GM18499 (cell line): ENCODE results near the gene DHX30.
"Not testable (repeated sequence)": the region's sequence is repeated elsewhere in the genome, so short reads cannot be mapped to it uniquely, and the experiment has no call there.

ENCODE experiments used
- ATAC-seq: cut with Tn5 transposase; IDR thresholded peaks from one replicate; pipeline ENCODE4 v1.9.1; 2021; ENCODE audit warnings: moderate number of reproducible peaks; ENCODE audit not compliant: insufficient read depth, unreplicated experiment

DHX30 gene

GRCh38 chr3:47802734-47803479 lies at the start of gene DHX30:
TSS of gene DHX30 (plus strand) at chr3:47803138. CDS start at chr3:47810684, 7,546 bp downstream.
- no peak for ATAC-seq

GRCh38 chr3:47758261-47759025 lies 44.5 kb upstream of the DHX30 start:
- ATAC-seq, result no peak

- not testable (repeated sequence) for ATAC-seq
Observed at GRCh38 chr3:47760207-47760606, 42.7 kb upstream of the DHX30 start.

- ATAC-seq, result no peak
Observed at GRCh38 chr3:47761046-47761445, 41.9 kb upstream of the DHX30 start.

- ATAC-seq, result no peak
Observed at GRCh38 chr3:47762233-47762632, 40.7 kb upstream of the DHX30 start.

GRCh38 chr3:47766186-47766585 lies 36.8 kb upstream of the DHX30 start:
- ATAC-seq, result no peak

- no peak for ATAC-seq
Observed at GRCh38 chr3:47772047-47772446, 30.9 kb upstream of the DHX30 start.

GRCh38 chr3:47772788-47773187 lies 30.1 kb upstream of the DHX30 start:
- no peak for ATAC-seq

- no peak for ATAC-seq
Observed at GRCh38 chr3:47778746-47779145, 24.2 kb upstream of the DHX30 start.

- peak; percentile 13 for ATAC-seq
Observed at GRCh38 chr3:47780741-47781684, 21.9 kb upstream of the DHX30 start.

- peak; percentile 58 for ATAC-seq
Observed at GRCh38 chr3:47781685-47782445, 21.1 kb upstream of the DHX30 start, which contains the start of gene SMARCC1. TSS of gene SMARCC1 (minus strand) at chr3:47781893. CDS start at chr3:47781797, 96 bp downstream.

- no peak for ATAC-seq
Observed at GRCh38 chr3:47782446-47783308, 20.3 kb upstream of the DHX30 start.

GRCh38 chr3:47783673-47784072 lies 19.3 kb upstream of the DHX30 start:
- ATAC-seq, result no peak

GRCh38 chr3:47791193-47791855 lies 11.6 kb upstream of the DHX30 start:
- no peak for ATAC-seq

- no peak for ATAC-seq
Observed at GRCh38 chr3:47792699-47793098, 10.2 kb upstream of the DHX30 start.

- ATAC-seq, result no peak
Observed at GRCh38 chr3:47794544-47794943, 8.4 kb upstream of the DHX30 start.

GRCh38 chr3:47799733-47800132 lies 3.2 kb upstream of the DHX30 start:
- ATAC-seq, result no peak

- no peak for ATAC-seq
Observed at GRCh38 chr3:47803480-47804025, 615 bp downstream of the DHX30 start.
